HEK293 (cell line): ENCODE results near the gene MDFIC.

Experiments
- CTCF ChIA-PET: fragments of 350-600 bp; formaldehyde crosslinking; extraction: SDS; loops from one replicate; lab custom pipeline; 2021; ENCODE audit warnings: antibody characterized with exemption; lab: Yijun Ruan, JAX
- POLR2A ChIA-PET: fragments of 300-600 bp; formaldehyde crosslinking; extraction: SDS; loops from one replicate; lab custom pipeline; 2020; ENCODE audit warnings: antibody characterized with exemption, inconsistent platforms; lab: Yijun Ruan, JAX
- H3K27ac ChIP-seq: fragments of 200-500 bp; sonication (Bioruptor generic); 2 replicates; pipeline ENCODE4 v1.5.1; 2014; ENCODE audit warnings: low read depth, low read length, control low read depth, inconsistent platforms; ENCODE audit errors: extremely low read depth
- H3K36me3 ChIP-seq, 2 experiments: fragments of 200-500 bp in 1 of 2; sonication (Bioruptor generic) in 1 of 2; 1 replicate in 1 of 2; 2 replicates in 1 of 2; pipeline ENCODE4 v1.5.1; 2014 to 2017; ENCODE audit warnings: inconsistent platforms in 2 of 2, low read length in 2 of 2; ENCODE audit not compliant: control insufficient read depth in 2 of 2, insufficient read depth in 1 of 2
- H3K4me1 ChIP-seq: fragments of 200-500 bp; sonication (Bioruptor generic); 2 replicates; pipeline ENCODE4 v1.5.1; 2014; ENCODE audit warnings: mild to moderate bottlenecking, low read length, inconsistent platforms; ENCODE audit not compliant: control insufficient read depth, insufficient read depth
- H3K4me3 ChIP-seq: 2 replicates; pipeline ENCODE4 v1.5.1; 2011; ENCODE audit warnings: low read depth, mild to moderate bottlenecking, control low read depth, low read length, moderate library complexity
- H3K9me3 ChIP-seq: fragments of 200-500 bp; sonication (Bioruptor generic); 2 replicates; pipeline ENCODE4 v1.5.1; 2014; ENCODE audit warnings: low read depth, low read length, inconsistent platforms; ENCODE audit not compliant: control insufficient read depth, insufficient read depth
- GLI4 ChIP-seq: fragments of 450-650 bp; formaldehyde crosslinking; IDR thresholded peaks from 2 replicates; pipeline ENCODE4 v1.5.1; 2016; ENCODE audit warnings: missing biosample characterization, missing genetic modification characterization
- SP2 ChIP-seq: fragments of 450-650 bp; formaldehyde crosslinking; IDR thresholded peaks from 2 replicates; pipeline ENCODE4 v1.5.1; 2016; ENCODE audit warnings: missing biosample characterization, missing genetic modification characterization
- YY2 ChIP-seq: fragments of 450-650 bp; formaldehyde crosslinking; IDR thresholded peaks from 2 replicates; pipeline ENCODE4 v1.5.1; 2016; ENCODE audit warnings: missing biosample characterization, missing genetic modification characterization
- ZBTB48 ChIP-seq: fragments of 450-650 bp; formaldehyde crosslinking; IDR thresholded peaks from 2 replicates; pipeline ENCODE4 v1.5.1; 2016; ENCODE audit warnings: missing biosample characterization, missing genetic modification characterization
- ZBTB7A ChIP-seq: fragments of 450-650 bp; formaldehyde crosslinking; IDR thresholded peaks from 2 replicates; pipeline ENCODE4 v1.5.1; 2016; ENCODE audit warnings: low read depth, missing biosample characterization, missing genetic modification characterization
- ZNF10 ChIP-seq: fragments of 450-650 bp; formaldehyde crosslinking; IDR thresholded peaks from 2 replicates; pipeline ENCODE4 v1.5.1; 2017; ENCODE audit warnings: missing biosample characterization, missing genetic modification characterization
- ZNF433 ChIP-seq: fragments of 450-650 bp; formaldehyde crosslinking; IDR thresholded peaks from 2 replicates; pipeline ENCODE4 v1.5.1; 2016; ENCODE audit warnings: missing biosample characterization, missing genetic modification characterization, low read depth
- ZNF768 ChIP-seq: fragments of 450-650 bp; formaldehyde crosslinking; IDR thresholded peaks from 2 replicates; pipeline ENCODE4 v1.5.1; 2018; ENCODE audit warnings: missing biosample characterization, mild to moderate bottlenecking, missing genetic modification characterization
- TF ChIP-seq, protein P1 (sequence below): fragments of 450-650 bp; formaldehyde crosslinking; IDR thresholded peaks from 2 replicates; pipeline ENCODE4 v1.5.1; 2016; ENCODE audit warnings: missing biosample characterization, missing genetic modification characterization
- TF ChIP-seq, protein P2 (sequence below): fragments of 450-650 bp; IDR thresholded peaks from 2 replicates; pipeline ENCODE4 v1.5.1; 2018; ENCODE audit warnings: missing biosample characterization, missing genetic modification characterization

Gene MDFIC

DNA sequence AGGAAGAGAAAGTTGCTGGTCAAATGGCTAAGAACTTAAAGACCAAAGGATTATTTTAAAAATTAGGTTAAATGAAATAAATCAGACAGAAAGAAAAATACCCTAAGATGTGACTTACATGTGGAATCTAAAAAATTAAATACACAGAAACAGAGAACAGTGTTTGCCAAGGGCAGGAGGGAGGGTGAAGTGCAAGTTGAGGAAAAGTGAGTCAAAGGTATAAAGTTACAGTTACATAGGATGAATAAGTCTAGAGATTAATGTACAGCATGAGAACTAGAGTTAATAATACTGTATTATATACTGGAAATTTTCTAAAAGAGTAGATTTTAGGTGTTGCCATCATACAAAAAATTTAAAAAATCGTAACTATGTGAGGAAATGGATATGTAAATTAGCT is 146.3 kb downstream of the MDFIC start:
- ChIA-PET CTCF (interaction anchor here (0.7 kb wide), 1 partner anchor 14 kb away, joined by 3 read pairs; no protein-coding TSS in a partner anchor), POLR2A (no interaction called here)
- Histone ChIP-seq H3K4me1 (no peaks in the 10 kb centered on the region), H3K4me3 (no peak overlapping the region), H3K27ac (no peak overlapping the region), H3K36me3 (no peaks in the 10 kb centered on the region), H3K9me3 (no peaks in the 10 kb centered on the region)
- TF ChIP-seq, protein P1, sequence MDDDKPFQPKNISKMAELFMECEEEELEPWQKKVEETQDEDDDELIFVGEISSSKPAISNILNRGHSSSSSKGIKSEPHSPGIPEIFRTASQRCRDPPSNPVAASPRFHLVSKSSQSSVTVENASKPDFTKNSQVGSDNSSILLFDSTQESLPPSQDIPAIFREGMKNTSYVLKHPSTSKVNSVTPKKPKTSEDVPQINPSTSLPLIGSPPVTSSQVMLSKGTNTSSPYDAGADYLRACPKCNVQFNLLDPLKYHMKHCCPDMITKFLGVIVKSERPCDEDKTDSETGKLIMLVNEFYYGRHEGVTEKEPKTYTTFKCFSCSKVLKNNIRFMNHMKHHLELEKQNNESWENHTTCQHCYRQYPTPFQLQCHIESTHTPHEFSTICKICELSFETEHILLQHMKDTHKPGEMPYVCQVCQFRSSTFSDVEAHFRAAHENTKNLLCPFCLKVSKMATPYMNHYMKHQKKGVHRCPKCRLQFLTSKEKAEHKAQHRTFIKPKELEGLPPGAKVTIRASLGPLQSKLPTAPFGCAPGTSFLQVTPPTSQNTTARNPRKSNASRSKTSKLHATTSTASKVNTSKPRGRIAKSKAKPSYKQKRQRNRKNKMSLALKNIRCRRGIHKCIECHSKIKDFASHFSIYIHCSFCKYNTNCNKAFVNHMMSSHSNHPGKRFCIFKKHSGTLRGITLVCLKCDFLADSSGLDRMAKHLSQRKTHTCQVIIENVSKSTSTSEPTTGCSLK (tag by site-specific recombination), result no peak
- no peak for TF ChIP-seq ZBTB48 (tag by site-specific recombination)
- no peak for TF ChIP-seq SP2 (tag by site-specific recombination)
- TF ChIP-seq, protein P2, sequence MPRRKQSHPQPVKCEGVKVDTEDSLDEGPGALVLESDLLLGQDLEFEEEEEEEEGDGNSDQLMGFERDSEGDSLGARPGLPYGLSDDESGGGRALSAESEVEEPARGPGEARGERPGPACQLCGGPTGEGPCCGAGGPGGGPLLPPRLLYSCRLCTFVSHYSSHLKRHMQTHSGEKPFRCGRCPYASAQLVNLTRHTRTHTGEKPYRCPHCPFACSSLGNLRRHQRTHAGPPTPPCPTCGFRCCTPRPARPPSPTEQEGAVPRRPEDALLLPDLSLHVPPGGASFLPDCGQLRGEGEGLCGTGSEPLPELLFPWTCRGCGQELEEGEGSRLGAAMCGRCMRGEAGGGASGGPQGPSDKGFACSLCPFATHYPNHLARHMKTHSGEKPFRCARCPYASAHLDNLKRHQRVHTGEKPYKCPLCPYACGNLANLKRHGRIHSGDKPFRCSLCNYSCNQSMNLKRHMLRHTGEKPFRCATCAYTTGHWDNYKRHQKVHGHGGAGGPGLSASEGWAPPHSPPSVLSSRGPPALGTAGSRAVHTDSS (tag by site-specific recombination), result no peak
- TF ChIP-seq ZNF768, result no peak
- TF ChIP-seq ZNF10 (tag by site-specific recombination), result no peak
- TF ChIP-seq GLI4 (tag by site-specific recombination), result no peak
- no peak for TF ChIP-seq YY2 (tag by site-specific recombination)
- TF ChIP-seq ZNF433 (tag by site-specific recombination), result no peak
- TF ChIP-seq ZBTB7A (tag by site-specific recombination), result no peak
